CD4-positive, alpha-beta T cell treated with Interferon gamma for 1 hour (primary cell): Measurements from ENCODE around the gene GK2.

Experiments
- DNase-seq: peaks from one replicate; pipeline ENCODE4 v3.0.0-alpha.2; 2020

Gene GK2

DNA sequence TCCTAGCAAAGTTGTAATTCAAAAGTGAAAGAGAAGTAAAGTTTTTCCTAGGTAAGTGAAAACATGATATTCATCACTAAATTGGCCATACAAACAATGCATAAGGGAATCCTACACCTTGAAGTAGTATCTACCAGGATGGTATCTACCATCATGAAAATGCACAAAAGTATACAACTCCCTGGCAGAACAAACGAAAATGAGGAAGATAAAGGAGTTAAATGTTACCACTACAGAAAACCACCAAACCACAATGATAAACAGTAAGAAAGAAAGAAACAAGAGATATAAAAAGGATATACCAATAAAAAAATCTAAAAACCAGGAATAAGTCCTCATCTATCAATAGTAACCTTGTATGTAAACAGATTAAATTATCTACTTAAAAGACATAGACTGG, 26.9 kb downstream of the GK2 start:
- DNase-seq = no peak

DNA sequence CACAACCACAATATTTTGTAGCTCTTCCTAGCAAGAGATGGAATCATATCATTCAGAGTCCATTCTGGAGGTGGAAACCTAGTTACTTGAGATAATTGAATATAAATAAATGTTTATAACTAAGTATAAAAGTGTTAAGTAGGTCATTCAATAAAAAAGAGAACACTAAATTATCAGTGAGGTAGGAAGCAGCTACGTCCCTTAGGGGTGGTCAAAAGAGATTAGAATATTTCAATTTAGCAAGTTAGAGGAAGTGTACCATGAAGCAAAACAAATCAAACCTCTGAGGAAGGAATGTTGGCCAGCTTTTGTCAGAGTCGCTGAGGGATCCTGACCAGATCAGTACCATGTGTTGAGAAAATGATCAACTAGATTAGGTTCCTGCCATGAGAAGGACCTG, 38.0 kb downstream of the GK2 start:
- no peak for DNase-seq

DNA sequence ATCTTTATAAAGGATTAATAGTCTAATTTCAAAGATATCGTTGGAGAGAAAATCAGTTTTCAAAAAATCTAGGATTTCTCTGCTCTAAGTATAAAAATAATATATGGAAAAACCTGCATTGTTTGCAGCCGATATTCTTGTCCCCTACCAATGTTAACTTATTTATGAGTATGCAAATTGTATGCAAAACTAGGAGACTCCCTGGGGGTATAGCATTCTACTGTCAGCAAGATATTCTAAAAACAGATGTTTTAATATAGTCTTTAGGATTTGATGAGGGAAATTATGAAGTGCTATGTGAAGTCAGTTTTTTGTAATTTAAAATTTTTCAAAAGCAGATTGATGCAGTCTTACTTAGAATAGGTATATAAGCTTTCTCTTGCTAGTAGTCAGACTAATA, 40.9 kb downstream of the GK2 start:
- DNase-seq = no peak

DNA sequence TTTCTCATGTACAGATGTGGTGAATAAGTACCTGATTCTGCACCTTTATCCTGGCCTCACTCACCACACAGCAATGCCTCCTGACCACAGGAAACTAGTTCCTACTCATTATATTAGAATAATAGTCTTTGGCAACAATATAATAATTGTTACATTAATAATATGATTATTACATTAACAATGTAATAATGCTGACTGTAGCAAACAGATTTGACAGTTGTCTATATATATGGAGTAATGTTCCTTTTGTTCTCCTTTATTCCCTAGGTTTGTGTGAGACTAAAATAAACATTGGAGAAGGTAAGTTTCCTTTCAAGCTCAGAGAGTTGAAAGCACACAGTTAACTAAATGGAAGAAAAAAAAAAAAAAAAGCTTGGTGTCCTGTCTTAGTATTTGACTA, 41.6 kb downstream of the GK2 start:
- no peak for DNase-seq

DNA sequence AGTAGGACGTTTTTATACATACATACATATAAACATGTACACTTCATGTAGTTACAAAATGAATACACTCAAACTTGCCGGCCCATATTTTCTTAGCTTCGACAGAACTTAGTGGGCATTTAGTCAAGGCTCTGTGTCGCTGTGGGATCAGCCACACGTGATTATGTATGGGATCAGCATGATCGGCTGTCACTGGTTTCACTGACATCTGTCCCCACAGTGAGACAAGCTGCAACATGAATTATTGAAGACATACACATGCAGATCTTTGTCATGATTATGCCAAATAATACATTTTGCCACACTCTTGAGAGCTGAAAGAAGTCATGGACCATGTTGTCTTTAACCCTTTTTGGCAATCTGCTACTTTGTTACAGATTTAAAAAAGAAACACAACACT, 44.0 kb downstream of the GK2 start:
- DNase-seq = no peak

DNA sequence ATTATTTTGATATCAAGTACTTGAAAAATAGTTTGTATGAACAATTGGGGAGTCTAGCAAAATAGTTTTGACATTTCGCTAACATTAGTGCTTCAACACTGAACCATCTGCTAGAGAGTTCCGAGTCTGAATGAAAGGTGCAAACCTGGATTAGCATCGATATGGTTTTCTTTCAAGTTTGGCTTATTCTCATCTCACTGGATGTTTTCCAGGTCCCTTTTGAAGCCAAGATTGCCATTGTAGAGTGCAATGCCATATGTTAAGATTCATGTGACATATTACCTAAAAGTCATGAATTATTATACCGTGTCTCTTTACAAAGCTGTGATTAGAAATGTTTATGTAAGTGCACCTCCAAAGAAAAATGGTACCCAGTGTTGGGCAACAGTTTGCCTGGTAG, 45.4 kb downstream of the GK2 start:
- DNase-seq = no peak

DNA sequence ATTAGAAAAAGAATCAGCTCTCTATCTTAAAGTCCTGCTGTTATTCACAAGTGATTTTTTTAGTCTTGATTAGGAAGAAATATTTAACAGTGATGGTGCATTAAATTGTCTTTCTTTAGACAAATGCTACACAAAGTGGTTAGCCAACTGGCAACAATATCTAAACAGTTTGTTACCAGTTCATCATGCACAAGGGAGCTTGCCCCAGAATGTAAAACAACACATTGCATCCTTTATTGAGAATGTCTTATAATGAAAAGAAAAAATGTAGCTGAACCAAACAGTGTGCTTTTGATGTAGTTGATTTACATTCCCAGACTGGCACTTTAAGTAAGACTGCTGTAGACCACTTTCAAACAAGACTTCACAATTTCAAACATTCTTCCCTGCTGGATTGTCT, 48.0 kb downstream of the GK2 start:
- no peak for DNase-seq

DNA sequence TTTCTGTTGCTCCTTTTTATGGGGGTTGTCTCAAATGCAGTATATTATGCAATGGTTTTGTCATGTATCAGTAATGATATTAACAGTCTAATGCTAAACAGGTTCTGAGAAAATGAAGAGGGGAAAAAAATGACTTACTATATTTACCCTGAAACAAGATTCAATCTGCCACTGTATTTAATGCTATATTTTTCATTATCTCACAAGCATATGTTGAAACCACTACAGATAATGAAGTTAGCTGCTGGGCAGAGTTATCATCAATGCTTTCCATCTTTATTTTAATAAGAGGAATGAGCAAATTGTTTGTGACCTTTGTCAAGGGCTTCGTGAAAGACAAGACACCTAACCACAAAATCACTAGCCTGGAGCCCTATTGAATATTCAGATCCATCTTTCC, 49.6 kb downstream of the GK2 start:
- no peak for DNase-seq

DNA sequence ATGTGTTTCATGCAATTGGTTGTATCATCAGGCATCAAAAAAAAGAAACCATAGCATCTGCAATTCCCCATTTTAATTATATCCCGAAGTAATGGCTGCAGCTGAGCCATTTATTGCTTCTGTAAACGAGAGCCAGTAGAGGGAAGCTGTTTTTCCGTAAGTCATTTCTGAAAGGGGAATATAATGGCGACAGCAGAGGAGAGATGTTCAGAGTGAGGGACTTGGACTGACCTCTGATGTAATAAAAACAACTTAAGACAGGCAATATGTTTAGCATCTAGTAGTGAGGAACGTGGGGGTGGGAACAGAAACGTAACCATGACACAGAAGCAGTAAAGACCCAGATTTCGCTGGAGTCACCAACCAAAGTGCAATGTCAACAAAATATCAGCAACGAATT, 50.7 kb downstream of the GK2 start:
- DNase-seq = no peak
